Measurements from ENCODE around the gene HNRNPUL2. TPM values are rescaled to one million over a fixed set of nuclear protein-coding genes. Genes with fewer than 3 reads are reported as not detected.

Gene HNRNPUL2
- total RNA-seq: 10 to 100 TPM; 60.2 to 63.0 TPM

GRCh38 chr11:62727165-62727871 lies at the start of gene HNRNPUL2:
Gene HNRNPUL2, minus strand, starts transcription at chr11:62727457. Its CDS starts 301 bp downstream, at chr11:62727156.

GRCh38 chr11:62771144-62772021 lies 44.1 kb upstream of the HNRNPUL2 start, which contains the start of gene TAF6L:
Gene TAF6L, plus strand, starts transcription at chr11:62771396. Its CDS starts 4,388 bp downstream, at chr11:62775784.

DNA sequence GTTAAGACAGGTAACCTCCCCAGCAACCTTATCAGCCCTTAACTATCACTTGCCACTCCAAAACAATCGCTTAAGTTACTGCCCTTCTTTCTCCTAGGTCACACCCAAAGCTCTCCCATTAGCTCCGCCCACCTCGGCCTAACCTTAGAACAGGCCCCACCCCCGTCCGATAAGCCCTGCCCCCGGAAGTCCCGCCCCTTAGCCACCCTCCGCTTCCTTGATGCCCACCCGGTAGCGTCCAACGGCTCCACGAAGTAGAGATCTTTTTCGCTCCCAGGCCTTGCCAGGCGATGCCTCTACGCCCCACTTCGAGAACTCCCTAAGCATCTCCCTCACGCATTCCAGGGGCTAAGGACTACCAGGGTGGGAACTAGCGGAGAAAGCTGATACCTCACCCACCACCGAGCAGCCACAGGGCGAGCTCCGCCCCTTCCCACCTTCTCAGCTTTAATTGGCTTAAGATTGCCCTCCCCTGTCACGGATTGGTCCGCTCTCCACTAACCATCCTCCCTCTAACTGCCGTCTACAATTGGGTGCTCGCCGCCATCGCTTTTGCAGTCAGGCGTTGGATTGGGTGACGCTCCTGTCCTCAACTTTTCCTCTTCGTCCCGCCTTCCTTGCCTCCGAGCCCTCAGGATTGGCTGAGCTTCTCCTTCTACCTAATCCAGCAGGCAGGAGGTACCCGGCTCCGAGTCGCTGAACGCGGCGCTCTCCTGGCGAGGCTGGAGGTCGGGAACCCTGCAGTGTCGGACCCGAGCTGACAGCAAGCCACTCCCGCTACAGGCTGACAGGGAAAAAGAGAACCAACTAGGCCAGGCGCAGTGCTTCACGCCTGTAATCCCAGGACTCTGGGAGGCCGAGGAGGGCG lies 26.7 kb upstream of the HNRNPUL2 start, which contains the start of gene ZBTB3:
Gene ZBTB3 (minus strand): TSS at position 425 of the 868 bp plus-strand sequence. CDS start 496 bp downstream, outside the sequence.

GRCh38 chr11:62728171-62728988 lies 1.1 kb upstream of the HNRNPUL2 start, which contains the start of gene TTC9C:
Gene TTC9C, plus strand, starts transcription at chr11:62728486. Its CDS starts 363 bp downstream, at chr11:62728849.

GRCh38 chr11:62707277-62707861 lies 19.9 kb downstream of the HNRNPUL2 start, which contains the start of the genes BSCL2 and GNG3:
Gene BSCL2, minus strand, starts transcription at chr11:62707424. Its CDS starts 229 bp downstream, at chr11:62707195.
Gene GNG3, plus strand, starts transcription at chr11:62707676. Its CDS starts 620 bp downstream, at chr11:62708296.

DNA sequence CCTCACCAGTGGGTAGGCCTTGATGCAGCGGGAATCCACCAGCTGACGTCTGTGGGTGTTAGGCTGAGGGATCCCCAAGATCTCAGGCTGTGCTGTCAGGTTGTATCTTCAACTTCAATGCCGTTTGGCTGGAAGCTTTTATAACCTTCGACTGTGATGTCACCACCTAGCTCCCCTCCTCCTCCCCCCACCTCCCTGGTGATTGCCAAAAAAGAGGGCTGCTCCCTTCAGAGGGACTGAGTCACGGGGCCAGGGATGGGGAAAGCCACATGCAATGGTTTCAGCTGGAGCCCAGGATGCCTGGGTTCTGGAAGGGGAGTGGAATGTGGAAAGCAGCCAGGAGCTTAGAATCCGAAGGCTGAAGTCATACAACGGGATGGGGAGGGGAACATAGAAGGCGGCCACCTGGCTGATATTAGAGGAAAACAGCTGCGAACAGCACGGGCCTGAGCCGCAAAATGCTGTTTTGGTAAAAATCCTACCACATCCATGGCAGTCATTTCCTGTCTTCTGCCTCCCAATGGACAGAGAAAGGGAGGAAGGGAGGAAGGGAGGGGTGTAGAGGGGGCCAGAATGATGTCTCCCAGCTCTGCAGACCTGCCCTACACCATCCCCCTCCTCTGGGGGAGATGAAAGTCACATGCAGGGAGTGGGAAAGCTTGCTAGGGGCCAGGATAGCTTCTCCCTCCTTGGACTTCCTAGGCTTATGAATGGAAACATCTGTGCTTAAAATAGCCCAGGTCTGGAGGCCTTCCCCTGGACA lies 37.7 kb downstream of the HNRNPUL2 start, which contains the start of gene LRRN4CL:
Gene LRRN4CL (minus strand): TSS at position 110 of the 763 bp plus-strand sequence. CDS start 1,022 bp downstream, outside the sequence.

DNA sequence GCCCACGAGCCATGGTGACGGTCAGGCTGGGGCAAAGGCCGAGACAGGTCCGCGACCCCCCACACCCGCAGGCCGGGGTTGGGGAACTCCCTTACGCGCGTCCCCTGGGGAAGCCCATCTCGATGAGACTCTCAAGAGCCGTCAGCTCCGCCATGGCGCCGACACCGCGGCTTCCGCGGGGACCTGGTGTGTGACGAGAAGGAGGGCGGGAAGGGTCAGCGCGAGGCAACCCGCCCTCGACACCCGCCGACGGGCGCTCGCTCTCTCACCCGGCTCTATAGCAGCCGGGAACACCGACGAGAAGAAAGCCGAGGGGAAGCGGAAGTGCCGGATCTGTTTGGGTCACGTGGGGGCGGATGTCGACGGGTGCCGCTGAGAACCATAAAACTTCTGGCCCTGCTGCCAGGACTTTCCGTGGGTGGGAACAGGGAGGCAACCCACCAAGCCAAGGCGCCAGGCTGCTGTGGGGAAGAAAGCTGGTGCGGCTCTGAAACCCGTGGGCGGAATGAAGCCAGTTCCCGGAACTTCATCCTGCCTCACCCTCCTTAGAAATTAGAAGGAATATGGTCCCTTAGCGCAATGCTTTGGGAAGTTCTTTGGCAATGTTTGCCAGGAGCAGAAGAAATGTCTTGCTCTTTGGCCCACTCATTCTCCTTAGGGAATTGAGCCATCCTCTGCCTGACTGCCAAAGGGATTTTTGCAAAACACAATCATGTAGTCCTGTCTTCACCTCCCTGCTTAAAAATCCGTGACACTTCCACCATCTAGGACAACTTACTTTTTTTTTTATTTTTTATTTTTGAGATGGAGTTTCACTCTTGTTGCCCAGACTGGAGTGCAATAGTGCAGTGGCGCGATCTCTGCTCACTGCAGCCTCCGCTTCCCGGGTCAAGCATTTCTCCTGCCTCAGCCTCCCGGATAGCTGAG lies 48.2 kb downstream of the HNRNPUL2 start, which contains the start of gene UBXN1:
Gene UBXN1 (minus strand): TSS at position 304 of the 927 bp plus-strand sequence. CDS start 150 bp downstream, at position 154.

GRCh38 chr11:62671608-62672389 lies 55.5 kb downstream of the HNRNPUL2 start, which contains the start of the genes LBHD1 and UQCC3:
Gene LBHD1, minus strand, starts transcription at chr11:62672267. Its CDS starts 2,236 bp downstream, at chr11:62670031.
Gene UQCC3, plus strand, starts transcription at chr11:62671673. Its CDS starts 73 bp downstream, at chr11:62671746.

GRCh38 chr11:62665075-62665598 lies 62.1 kb downstream of the HNRNPUL2 start, which contains the start of the genes C11orf98 and CSKMT:
Gene C11orf98, minus strand, starts transcription at chr11:62665210. Its CDS starts 41 bp downstream, at chr11:62665169.
Gene CSKMT, plus strand, starts transcription at chr11:62665312. Its CDS starts 568 bp downstream, at chr11:62665880.

Other genes starting within 250 kb of the HNRNPUL2 start
- 100 to 1,000 TPM in 1 of 2 experiments, 10 to 100 TPM in 1; 96.0 to 111 TPM for gene AHNAK, start 180.7 kb downstream of the HNRNPUL2 start, total RNA-seq
- 1,000 to 10,000 TPM; 1,877 to 1,888 TPM for gene EEF1G, start 153.6 kb downstream of the HNRNPUL2 start, total RNA-seq
- 10 to 100 TPM; 26.2 to 28.2 TPM for gene TUT1, start 135.9 kb downstream of the HNRNPUL2 start, total RNA-seq
- 100 to 1,000 TPM; 208 to 223 TPM for gene MTA2, start 125.6 kb downstream of the HNRNPUL2 start, total RNA-seq
- gene EML3, start 114.7 kb downstream of the HNRNPUL2 start, total RNA-seq: 100 to 1,000 TPM; 133 to 139 TPM
- 1 to 10 TPM; 1.1 to 1.7 TPM for gene ROM1, start 114.2 kb downstream of the HNRNPUL2 start, total RNA-seq
- gene B3GAT3, start 105.5 kb downstream of the HNRNPUL2 start, total RNA-seq: 10 to 100 TPM; 70.9 to 73.2 TPM
- 100 to 1,000 TPM; 297 to 300 TPM for gene GANAB, start 80.8 kb downstream of the HNRNPUL2 start, total RNA-seq
- 10 to 100 TPM; 31.4 to 32.4 TPM for gene INTS5, start 74.2 kb downstream of the HNRNPUL2 start, total RNA-seq
- gene C11orf98, start 62.2 kb downstream of the HNRNPUL2 start, total RNA-seq: 10 to 100 TPM; 83.3 to 83.8 TPM
- gene CSKMT, start 62.1 kb downstream of the HNRNPUL2 start, total RNA-seq: 10 to 100 TPM; 12.8 to 14.2 TPM
- 1 to 10 TPM; 6.2 to 8.1 TPM for gene UQCC3, start 55.8 kb downstream of the HNRNPUL2 start, total RNA-seq
- gene LBHD1, start 55.2 kb downstream of the HNRNPUL2 start, total RNA-seq: 10 to 100 TPM; 26.5 to 28.9 TPM
- 100 to 1,000 TPM; 157 to 162 TPM for gene UBXN1, start 48.4 kb downstream of the HNRNPUL2 start, total RNA-seq
- gene LRRN4CL, start 37.9 kb downstream of the HNRNPUL2 start, total RNA-seq: under 1 TPM; 0.14 to 0.35 TPM
- 10 to 100 TPM; 26.6 to 33.7 TPM for gene BSCL2, start 20.0 kb downstream of the HNRNPUL2 start, total RNA-seq
- not detected for gene GNG3, start 19.8 kb downstream of the HNRNPUL2 start, total RNA-seq
- 10 to 100 TPM; 42.4 to 43.6 TPM for gene TTC9C, start 1.0 kb upstream of the HNRNPUL2 start, total RNA-seq
- 10 to 100 TPM; 14.8 to 17.8 TPM for gene ZBTB3, start 26.7 kb upstream of the HNRNPUL2 start, total RNA-seq
- gene POLR2G, start 34.1 kb upstream of the HNRNPUL2 start, total RNA-seq: 10 to 100 TPM; 84.5 to 93.5 TPM
- gene TAF6L, start 43.9 kb upstream of the HNRNPUL2 start, total RNA-seq: 10 to 100 TPM; 21.3 to 22.1 TPM
- gene TMEM179B, start 59.9 kb upstream of the HNRNPUL2 start, total RNA-seq: 10 to 100 TPM; 45.4 to 45.5 TPM
- gene TMEM223, start 64.5 kb upstream of the HNRNPUL2 start, total RNA-seq: 10 to 100 TPM; 19.1 to 21.5 TPM
- gene NXF1, start 78.0 kb upstream of the HNRNPUL2 start, total RNA-seq: 100 to 1,000 TPM; 101 to 104 TPM
- 10 to 100 TPM; 43.5 to 43.8 TPM for gene STX5, start 104.6 kb upstream of the HNRNPUL2 start, total RNA-seq
- not detected for gene TEX54, start 105.4 kb upstream of the HNRNPUL2 start, total RNA-seq
- 10 to 100 TPM; 64.7 to 71.4 TPM for gene WDR74, start 112.1 kb upstream of the HNRNPUL2 start, total RNA-seq
- 100 to 1,000 TPM; 150 to 157 TPM for gene SLC3A2, start 153.4 kb upstream of the HNRNPUL2 start, total RNA-seq
- gene CHRM1, start 193.9 kb upstream of the HNRNPUL2 start, total RNA-seq: not detected